HUES48 (cell line): ENCODE measurements around the gene MARCHF3.
A peak's percentile ranks its signal among the peaks of the same experiment; 100 is the strongest.

Experiments
- H3K27ac ChIP-seq: one replicate; pipeline ENCODE4 v1.7.0; 2013; ENCODE audit warnings: low read depth, low read length, inconsistent platforms
- H3K27me3 ChIP-seq: 2 replicates; pipeline ENCODE4 v1.6.1; 2013; ENCODE audit warnings: mild to moderate bottlenecking, low read length; ENCODE audit not compliant: control insufficient read depth, insufficient read depth
- H3K36me3 ChIP-seq: 2 replicates; pipeline ENCODE4 v1.6.1; 2013; ENCODE audit warnings: low read length; ENCODE audit not compliant: control insufficient read depth, insufficient read depth
- H3K4me1 ChIP-seq: 2 replicates; pipeline ENCODE4 v1.6.1; 2013; ENCODE audit warnings: mild to moderate bottlenecking, low read length; ENCODE audit not compliant: control insufficient read depth, insufficient read depth
- H3K4me3 ChIP-seq: 2 replicates; pipeline ENCODE4 v1.5.1; 2013; ENCODE audit warnings: mild to moderate bottlenecking, low read depth, low read length
- H3K9ac ChIP-seq: 2 replicates; pipeline ENCODE4 v1.6.1; 2013; ENCODE audit warnings: mild to moderate bottlenecking, low read depth, low read length, moderate library complexity
- H3K9me3 ChIP-seq: 2 replicates; pipeline ENCODE4 v1.6.1; 2013; ENCODE audit warnings: low read length; ENCODE audit not compliant: control insufficient read depth, insufficient read depth

Gene MARCHF3

GRCh38 chr5:127046343-127047072 is 16.1 kb upstream of the MARCHF3 start:
- no peaks in the 10 kb centered on the region for H3K36me3 ChIP-seq
- H3K9ac ChIP-seq: no peak overlapping the region
- H3K27ac ChIP-seq: no peak overlapping the region
- H3K4me3 ChIP-seq: no peak overlapping the region
- no peaks in the 10 kb centered on the region for H3K9me3 ChIP-seq
- H3K27me3 ChIP-seq: no peaks in the 10 kb centered on the region
- H3K4me1 ChIP-seq: peaks cover 25% of the 10 kb centered on the region

- Histone ChIP-seq H3K4me3 (no peak overlapping the region), H3K9ac (no peak overlapping the region), H3K27ac (no peak overlapping the region), H3K9me3 (no peaks in the 10 kb centered on the region), H3K4me1 (peaks cover 42% of the 10 kb centered on the region), H3K27me3 (no peaks in the 10 kb centered on the region), H3K36me3 (no peaks in the 10 kb centered on the region)
Measured at GRCh38 chr5:127042593-127042992, 12.2 kb upstream of the MARCHF3 start.

- Histone ChIP-seq H3K4me1 (peaks cover 42% of the 10 kb centered on the region), H3K9me3 (no peaks in the 10 kb centered on the region), H3K4me3 (no peak overlapping the region), H3K27me3 (no peaks in the 10 kb centered on the region), H3K36me3 (no peaks in the 10 kb centered on the region), H3K9ac (no peak overlapping the region), H3K27ac (peak overlapping the region; percentile 69)
Measured at GRCh38 chr5:127041571-127041970, 11.2 kb upstream of the MARCHF3 start.

- Histone ChIP-seq H3K36me3 (no peaks in the 10 kb centered on the region), H3K4me3 (0 out of 2 replicates have a peak overlapping the region, but pooled peaks have one; percentile 31), H3K4me1 (peaks cover 40% of the 10 kb centered on the region), H3K27me3 (no peaks in the 10 kb centered on the region), H3K9me3 (no peaks in the 10 kb centered on the region), H3K27ac (peak overlapping the region; percentile 69), H3K9ac (no peak overlapping the region)
Measured at GRCh38 chr5:127040796-127041520, 10.6 kb upstream of the MARCHF3 start.

- Histone ChIP-seq H3K9me3 (no peaks in the 10 kb centered on the region), H3K9ac (no peak overlapping the region)
Measured at GRCh38 chr5:127038550-127038949, 8.2 kb upstream of the MARCHF3 start.

GRCh38 chr5:127031863-127032232 is 1.5 kb upstream of the MARCHF3 start:
- peaks cover 23% of the 10 kb centered on the region for H3K4me1 ChIP-seq
- H3K27ac ChIP-seq: no peak overlapping the region
- no peak overlapping the region for H3K9ac ChIP-seq
- no peaks in the 10 kb centered on the region for H3K36me3 ChIP-seq
- H3K9me3 ChIP-seq: no peaks in the 10 kb centered on the region
- H3K27me3 ChIP-seq: peaks cover 31% of the 10 kb centered on the region
- peak overlapping the region; percentile 85; the same call in 1 of the 2 replicates for H3K4me3 ChIP-seq

More at GRCh38 chr5:127038550-127038949, 8.2 kb upstream of the MARCHF3 start:
- no peak overlapping the region for H3K27ac ChIP-seq
- H3K4me1 ChIP-seq: peaks cover 29% of the 10 kb centered on the region
- no peak overlapping the region for H3K4me3 ChIP-seq
- no peaks in the 10 kb centered on the region for H3K36me3 ChIP-seq
- H3K27me3 ChIP-seq: no peaks in the 10 kb centered on the region; the same call in 1 of the 2 replicates

GRCh38 chr5:127031147-127031862 is 947 bp upstream of the MARCHF3 start:
- no peaks in the 10 kb centered on the region for H3K9me3 ChIP-seq
- H3K27ac ChIP-seq: peak overlapping the region; percentile 80
- H3K27me3 ChIP-seq: peaks cover 31% of the 10 kb centered on the region
- H3K4me1 ChIP-seq: peaks cover 28% of the 10 kb centered on the region
- 0 out of 2 replicates have a peak overlapping the region, but pooled peaks have one; percentile 22 for H3K9ac ChIP-seq
- peak overlapping the region; percentile 85 for H3K4me3 ChIP-seq
- H3K36me3 ChIP-seq: no peaks in the 10 kb centered on the region

- Histone ChIP-seq H3K4me1 (peaks cover 33% of the 10 kb centered on the region), H3K27ac (no peak overlapping the region), H3K9me3 (no peaks in the 10 kb centered on the region), H3K4me3 (peak overlapping the region; percentile 85), H3K9ac (no peak overlapping the region), H3K36me3 (no peaks in the 10 kb centered on the region), H3K27me3 (peaks cover 31% of the 10 kb centered on the region)
Measured at GRCh38 chr5:127029581-127030258, 638 bp downstream of the MARCHF3 start.

- no peaks in the 10 kb centered on the region for H3K36me3 ChIP-seq
- no peak overlapping the region for H3K9ac ChIP-seq
- peak overlapping the region; percentile 85 for H3K4me3 ChIP-seq
- H3K9me3 ChIP-seq: no peaks in the 10 kb centered on the region
- H3K4me1 ChIP-seq: peaks cover 33% of the 10 kb centered on the region
- H3K27ac ChIP-seq: no peak overlapping the region
- peaks cover 31% of the 10 kb centered on the region for H3K27me3 ChIP-seq
Measured at GRCh38 chr5:127028822-127029457, 1.4 kb downstream of the MARCHF3 start.

- Histone ChIP-seq H3K4me3 (no peak overlapping the region), H3K4me1 (peaks cover 33% of the 10 kb centered on the region), H3K27me3 (peaks cover 25% of the 10 kb centered on the region), H3K9ac (no peak overlapping the region), H3K9me3 (no peaks in the 10 kb centered on the region), H3K36me3 (no peaks in the 10 kb centered on the region), H3K27ac (no peak overlapping the region)
Measured at GRCh38 chr5:127027539-127027938, 2.8 kb downstream of the MARCHF3 start.
